ENCODE data around the gene BCL2.
"Not testable (repeated sequence)": the region's sequence is repeated elsewhere in the genome, so short reads cannot be mapped to it uniquely, and the experiment has no call there.

The BCL2 gene

GRCh38 chr18:63365876-63366212 is 46.3 kb upstream of the BCL2 start:
- Histone ChIP-seq H3K4me2 (peak overlapping the region; percentile 84), H3K9ac (peak overlapping the region; percentile 73; the same call in 1 of the 2 replicates), H3K4me1 (ENCODE audit: low read depth, poor library complexity, severe bottlenecking) (peaks cover 18% of the 10 kb centered on the region), H3K27me3 (ENCODE audit: insufficient read depth, low read depth) (no peaks in the 10 kb centered on the region), H3K27ac (no peak overlapping the region), H2AFZ (ENCODE audit: low read depth) (peak overlapping the region; percentile 97), H3K4me3 (IDR thresholded peaks at IDR 0.05; ENCODE audit: insufficient read depth, low read depth, low read length) (peak overlapping the region; percentile 44), H3K36me3 (ENCODE audit: insufficient read depth) (no peaks in the 10 kb centered on the region), H3K79me2 (ENCODE audit: insufficient read depth, low read depth) (no peaks in the 10 kb centered on the region), H4K20me1 (ENCODE audit: insufficient read depth) (no peaks in the 10 kb centered on the region)
- no peak for TF ChIP-seq CTCF (conservative IDR thresholded peaks at IDR 0.05; ENCODE audit: low read depth, low read length)

- H3K4me1 ChIP-seq (ENCODE audit: low read depth, poor library complexity, severe bottlenecking) = peaks cover 18% of the 10 kb centered on the region
- no peak overlapping the region for H3K9ac ChIP-seq
- H3K27ac ChIP-seq = no peak overlapping the region
- H3K4me2 ChIP-seq = no peak overlapping the region
- H3K79me2 ChIP-seq (ENCODE audit: insufficient read depth, low read depth) = no peaks in the 10 kb centered on the region
- no peak for TF ChIP-seq CTCF (conservative IDR thresholded peaks at IDR 0.05; ENCODE audit: low read depth, low read length)
- no peaks in the 10 kb centered on the region for H4K20me1 ChIP-seq (ENCODE audit: insufficient read depth)
- H2AFZ ChIP-seq (ENCODE audit: low read depth) = no peak overlapping the region
- H3K36me3 ChIP-seq (ENCODE audit: insufficient read depth) = no peaks in the 10 kb centered on the region
- H3K4me3 ChIP-seq (IDR thresholded peaks at IDR 0.05; ENCODE audit: insufficient read depth, low read depth, low read length) = no peak overlapping the region
- no peaks in the 10 kb centered on the region for H3K27me3 ChIP-seq (ENCODE audit: insufficient read depth, low read depth)
Measured at GRCh38 chr18:63363951-63364350, 44.4 kb upstream of the BCL2 start.

- peaks cover 17% of the 10 kb centered on the region for H3K4me1 ChIP-seq (ENCODE audit: low read depth, poor library complexity, severe bottlenecking)
- H3K9ac ChIP-seq; H3K27ac ChIP-seq; H2AFZ ChIP-seq (ENCODE audit: low read depth); H3K79me2 ChIP-seq (ENCODE audit: insufficient read depth, low read depth); H3K4me2 ChIP-seq; H3K4me3 ChIP-seq (IDR thresholded peaks at IDR 0.05; ENCODE audit: insufficient read depth, low read depth, low read length); H3K27me3 ChIP-seq (ENCODE audit: insufficient read depth, low read depth); H3K36me3 ChIP-seq (ENCODE audit: insufficient read depth); H4K20me1 ChIP-seq (ENCODE audit: insufficient read depth): not testable (repeated sequence)
Measured at GRCh38 chr18:63363420-63363819, 43.9 kb upstream of the BCL2 start.

GRCh38 chr18:63356272-63356896 is 36.8 kb upstream of the BCL2 start:
- H3K79me2 ChIP-seq (ENCODE audit: insufficient read depth, low read depth) = no peaks in the 10 kb centered on the region
- H3K36me3 ChIP-seq (ENCODE audit: insufficient read depth) = no peaks in the 10 kb centered on the region
- no peak for TF ChIP-seq CTCF (conservative IDR thresholded peaks at IDR 0.05; ENCODE audit: low read depth, low read length)
- H3K4me2 ChIP-seq = no peak overlapping the region
- H4K20me1 ChIP-seq (ENCODE audit: insufficient read depth) = no peaks in the 10 kb centered on the region
- H3K4me1 ChIP-seq (ENCODE audit: low read depth, poor library complexity, severe bottlenecking) = no peaks in the 10 kb centered on the region
- no peak overlapping the region for H2AFZ ChIP-seq (ENCODE audit: low read depth)
- H3K9ac ChIP-seq = no peak overlapping the region
- H3K27ac ChIP-seq = no peak overlapping the region
- no peak overlapping the region for H3K4me3 ChIP-seq (IDR thresholded peaks at IDR 0.05; ENCODE audit: insufficient read depth, low read depth, low read length)
- H3K27me3 ChIP-seq (ENCODE audit: insufficient read depth, low read depth) = no peaks in the 10 kb centered on the region

GRCh38 chr18:63350230-63350629 is 30.7 kb upstream of the BCL2 start:
- H3K36me3 ChIP-seq (ENCODE audit: insufficient read depth) = no peaks in the 10 kb centered on the region
- no peaks in the 10 kb centered on the region for H3K27me3 ChIP-seq (ENCODE audit: insufficient read depth, low read depth)
- H2AFZ ChIP-seq (ENCODE audit: low read depth) = no peak overlapping the region
- H3K79me2 ChIP-seq (ENCODE audit: insufficient read depth, low read depth) = no peaks in the 10 kb centered on the region
- no peaks in the 10 kb centered on the region for H4K20me1 ChIP-seq (ENCODE audit: insufficient read depth)
- peaks cover 29% of the 10 kb centered on the region for H3K4me1 ChIP-seq (ENCODE audit: low read depth, poor library complexity, severe bottlenecking)
- TF ChIP-seq CTCF (conservative IDR thresholded peaks at IDR 0.05; ENCODE audit: low read depth, low read length) = no peak
- H3K27ac ChIP-seq = no peak overlapping the region
- no peak overlapping the region for H3K9ac ChIP-seq
- no peak overlapping the region for H3K4me2 ChIP-seq
- H3K4me3 ChIP-seq (IDR thresholded peaks at IDR 0.05; ENCODE audit: insufficient read depth, low read depth, low read length) = no peak overlapping the region

Data from KMS-11 (cell line).